OCI-LY1 (cell line): ENCODE data around the gene NOP53.
"Not testable (repeated sequence)": the region's sequence is repeated elsewhere in the genome, so short reads cannot be mapped to it uniquely, and the experiment has no call there.

ENCODE experiments used
- H2AFZ ChIP-seq: fragments of 200-600 bp; sonication (generic), shearing (Covaris generic); 2 replicates; pipeline ENCODE4 v1.6.0; 2014; ENCODE audit warnings: antibody characterized with exemption, mild to moderate bottlenecking, low read length
- H3F3A ChIP-seq: fragments of 200-600 bp; sonication (generic), shearing (Covaris generic); 2 replicates; pipeline ENCODE4 v1.6.0; 2014; ENCODE audit warnings: mild to moderate bottlenecking, antibody characterized with exemption, low read length, moderate library complexity; ENCODE audit not compliant: insufficient read depth
- H3K27ac ChIP-seq: fragments of 200-600 bp; sonication (generic); 2 replicates; pipeline ENCODE4 v1.5.1; 2014; ENCODE audit warnings: low read length, mixed run types, mild to moderate bottlenecking, low read depth; ENCODE audit not compliant: poor library complexity, severe bottlenecking
- H3K27me3 ChIP-seq: fragments of 200-600 bp; sonication (generic); 2 replicates; pipeline ENCODE4 v1.6.0; 2014; ENCODE audit warnings: antibody characterized with exemption, mild to moderate bottlenecking, low read length, moderate library complexity; ENCODE audit not compliant: insufficient read depth
- H3K36me3 ChIP-seq: fragments of 200-600 bp; sonication (generic); 2 replicates; pipeline ENCODE4 v1.6.1; 2014; ENCODE audit warnings: mild to moderate bottlenecking, antibody characterized with exemption, low read length, moderate library complexity, mixed read lengths; ENCODE audit not compliant: insufficient read depth
- H3K4me1 ChIP-seq: fragments of 200-600 bp; sonication (generic); 2 replicates; pipeline ENCODE4 v1.5.1; 2014; ENCODE audit warnings: mild to moderate bottlenecking, low read length, moderate library complexity; ENCODE audit not compliant: insufficient read depth, severe bottlenecking
- H3K4me2 ChIP-seq: fragments of 200-600 bp; sonication (generic), shearing (Covaris generic); 2 replicates; pipeline ENCODE4 v1.6.1; 2014; ENCODE audit warnings: low read length
- H3K4me3 ChIP-seq: fragments of 200-600 bp; sonication (generic); 2 replicates; pipeline ENCODE4 v1.5.1; 2014; ENCODE audit warnings: low read length, low read depth, mild to moderate bottlenecking, mixed read lengths; ENCODE audit not compliant: poor library complexity, severe bottlenecking
- H3K79me2 ChIP-seq: fragments of 200-600 bp; shearing (Covaris generic); 2 replicates; pipeline ENCODE4 v1.6.1; 2016; ENCODE audit warnings: mixed run types, low read length, mixed read lengths; ENCODE audit not compliant: insufficient read depth
- H3K9ac ChIP-seq: fragments of 200-600 bp; sonication (generic), shearing (Covaris generic); 2 replicates; pipeline ENCODE4 v1.6.1; 2014; ENCODE audit warnings: mild to moderate bottlenecking, low read length, mixed read lengths
- H3K9me2 ChIP-seq: fragments of 200-600 bp; sonication (generic), shearing (Covaris generic); 2 replicates; pipeline ENCODE4 v1.6.1; 2014; ENCODE audit warnings: low read depth, mild to moderate bottlenecking, low read length, mixed read lengths
- H3K9me3 ChIP-seq: fragments of 200-600 bp; shearing (Covaris generic); 2 replicates; pipeline ENCODE4 v1.6.1; 2014; ENCODE audit warnings: low read length, mixed read lengths
- H4K20me1 ChIP-seq: fragments of 200-600 bp; sonication (generic), shearing (Covaris generic); 2 replicates; pipeline ENCODE4 v1.6.0; 2016; ENCODE audit warnings: mild to moderate bottlenecking, low read length; ENCODE audit not compliant: insufficient read depth
- EZH2 ChIP-seq: fragments of 200-600 bp; sonication (generic), shearing (Covaris generic); IDR thresholded peaks from 2 replicates; pipeline ENCODE4 v1.8.0; 2017; ENCODE audit warnings: borderline replicate concordance, mixed run types, mild to moderate bottlenecking, antibody characterized with exemption, low read length, moderate library complexity, mixed read lengths
- TF ChIP-seq, protein P1 (sequence below): fragments of 200-600 bp; sonication (generic), shearing (Covaris generic); IDR thresholded peaks from 2 replicates; pipeline ENCODE4 v1.5.1; 2017; ENCODE audit warnings: mild to moderate bottlenecking, antibody characterized with exemption, low read length, moderate library complexity, mixed read lengths

Gene NOP53

GRCh38 chr19:47781590-47782262 lies 36.4 kb downstream of the NOP53 start:
- TF ChIP-seq, protein P1, sequence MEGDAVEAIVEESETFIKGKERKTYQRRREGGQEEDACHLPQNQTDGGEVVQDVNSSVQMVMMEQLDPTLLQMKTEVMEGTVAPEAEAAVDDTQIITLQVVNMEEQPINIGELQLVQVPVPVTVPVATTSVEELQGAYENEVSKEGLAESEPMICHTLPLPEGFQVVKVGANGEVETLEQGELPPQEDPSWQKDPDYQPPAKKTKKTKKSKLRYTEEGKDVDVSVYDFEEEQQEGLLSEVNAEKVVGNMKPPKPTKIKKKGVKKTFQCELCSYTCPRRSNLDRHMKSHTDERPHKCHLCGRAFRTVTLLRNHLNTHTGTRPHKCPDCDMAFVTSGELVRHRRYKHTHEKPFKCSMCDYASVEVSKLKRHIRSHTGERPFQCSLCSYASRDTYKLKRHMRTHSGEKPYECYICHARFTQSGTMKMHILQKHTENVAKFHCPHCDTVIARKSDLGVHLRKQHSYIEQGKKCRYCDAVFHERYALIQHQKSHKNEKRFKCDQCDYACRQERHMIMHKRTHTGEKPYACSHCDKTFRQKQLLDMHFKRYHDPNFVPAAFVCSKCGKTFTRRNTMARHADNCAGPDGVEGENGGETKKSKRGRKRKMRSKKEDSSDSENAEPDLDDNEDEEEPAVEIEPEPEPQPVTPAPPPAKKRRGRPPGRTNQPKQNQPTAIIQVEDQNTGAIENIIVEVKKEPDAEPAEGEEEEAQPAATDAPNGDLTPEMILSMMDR = no peak
- TF ChIP-seq EZH2 = no peak
- peaks cover 12% of the 10 kb centered on the region for H3K4me1 ChIP-seq
- no peak overlapping the region for H3K4me3 ChIP-seq

DNA sequence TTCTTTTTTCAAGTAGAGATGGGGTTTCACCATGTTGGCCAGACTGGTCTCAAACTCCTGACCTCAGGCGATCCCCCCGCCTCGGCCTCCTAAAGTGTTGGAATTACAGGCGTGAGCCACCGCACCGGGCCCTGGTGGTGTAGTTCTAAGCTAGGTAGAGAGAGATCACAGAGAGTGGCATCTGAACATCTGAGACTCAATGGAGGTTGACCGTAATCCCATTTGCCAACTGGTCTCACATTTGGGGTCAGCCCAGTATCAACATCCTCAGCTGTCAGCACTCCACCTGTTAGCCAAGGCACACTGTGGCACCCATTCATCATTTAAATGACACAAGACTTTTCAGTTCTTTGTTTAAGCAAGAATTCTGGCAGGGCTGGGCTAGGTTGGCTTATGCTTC lies 41.2 kb downstream of the NOP53 start:
- no peaks in the 10 kb centered on the region for H3K9me2 ChIP-seq
- no peaks in the 10 kb centered on the region for H3K4me1 ChIP-seq
- H2AFZ ChIP-seq = no peak overlapping the region
- TF ChIP-seq EZH2 = no peak
- TF ChIP-seq, protein P1 = no peak
- no peak overlapping the region for H3K4me2 ChIP-seq
- peaks cover 17% of the 10 kb centered on the region for H3K36me3 ChIP-seq
- H3K79me2 ChIP-seq = no peaks in the 10 kb centered on the region
- no peaks in the 10 kb centered on the region for H4K20me1 ChIP-seq
- no peak overlapping the region for H3K27ac ChIP-seq
- H3K9ac ChIP-seq = no peak overlapping the region
- H3K4me3 ChIP-seq = no peak overlapping the region
- no peaks in the 10 kb centered on the region for H3K9me3 ChIP-seq
- H3K27me3 ChIP-seq = no peaks in the 10 kb centered on the region
- no peaks in the 10 kb centered on the region for H3F3A ChIP-seq

More at GRCh38 chr19:47781590-47782262, 36.4 kb downstream of the NOP53 start:
- Histone ChIP-seq H4K20me1 (no peaks in the 10 kb centered on the region), H3K27ac (no peak overlapping the region), H2AFZ (no peak overlapping the region), H3K9ac (no peak overlapping the region), H3K27me3 (no peaks in the 10 kb centered on the region), H3K36me3 (peaks cover 25% of the 10 kb centered on the region), H3F3A (no peaks in the 10 kb centered on the region), H3K9me2 (no peaks in the 10 kb centered on the region), H3K79me2 (no peaks in the 10 kb centered on the region), H3K4me2 (no peak overlapping the region), H3K9me3 (no peaks in the 10 kb centered on the region)

GRCh38 chr19:47787307-47787706 lies 42.0 kb downstream of the NOP53 start:
- H3K79me2 ChIP-seq, H3K4me2 ChIP-seq, H3K27me3 ChIP-seq, H2AFZ ChIP-seq, H3K4me3 ChIP-seq, H3K9me3 ChIP-seq, H3K4me1 ChIP-seq, H3F3A ChIP-seq, H3K9me2 ChIP-seq, H4K20me1 ChIP-seq, H3K9ac ChIP-seq, H3K27ac ChIP-seq: not testable (repeated sequence)
- H3K36me3 ChIP-seq = peaks cover 11% of the 10 kb centered on the region

GRCh38 chr19:47789811-47790210 lies 44.5 kb downstream of the NOP53 start:
- not testable (repeated sequence) for H3K27me3 ChIP-seq, H3K4me2 ChIP-seq, H3K4me3 ChIP-seq, H3K9me3 ChIP-seq, H3K9me2 ChIP-seq, H3K4me1 ChIP-seq, H2AFZ ChIP-seq, H3K27ac ChIP-seq, H3K79me2 ChIP-seq, H3F3A ChIP-seq, H4K20me1 ChIP-seq, H3K9ac ChIP-seq
- H3K36me3 ChIP-seq = peaks cover 11% of the 10 kb centered on the region
